Inflammatory macrophage treated with lipopolysaccharide for 1 hour (primary cell): ENCODE results near the gene FAM174B.

Experiments used
- DNase-seq, 2 donors: peaks; one replicate each; pipeline ENCODE4 v3.0.0-alpha.2; 2020 to 2022

The FAM174B gene

DNA sequence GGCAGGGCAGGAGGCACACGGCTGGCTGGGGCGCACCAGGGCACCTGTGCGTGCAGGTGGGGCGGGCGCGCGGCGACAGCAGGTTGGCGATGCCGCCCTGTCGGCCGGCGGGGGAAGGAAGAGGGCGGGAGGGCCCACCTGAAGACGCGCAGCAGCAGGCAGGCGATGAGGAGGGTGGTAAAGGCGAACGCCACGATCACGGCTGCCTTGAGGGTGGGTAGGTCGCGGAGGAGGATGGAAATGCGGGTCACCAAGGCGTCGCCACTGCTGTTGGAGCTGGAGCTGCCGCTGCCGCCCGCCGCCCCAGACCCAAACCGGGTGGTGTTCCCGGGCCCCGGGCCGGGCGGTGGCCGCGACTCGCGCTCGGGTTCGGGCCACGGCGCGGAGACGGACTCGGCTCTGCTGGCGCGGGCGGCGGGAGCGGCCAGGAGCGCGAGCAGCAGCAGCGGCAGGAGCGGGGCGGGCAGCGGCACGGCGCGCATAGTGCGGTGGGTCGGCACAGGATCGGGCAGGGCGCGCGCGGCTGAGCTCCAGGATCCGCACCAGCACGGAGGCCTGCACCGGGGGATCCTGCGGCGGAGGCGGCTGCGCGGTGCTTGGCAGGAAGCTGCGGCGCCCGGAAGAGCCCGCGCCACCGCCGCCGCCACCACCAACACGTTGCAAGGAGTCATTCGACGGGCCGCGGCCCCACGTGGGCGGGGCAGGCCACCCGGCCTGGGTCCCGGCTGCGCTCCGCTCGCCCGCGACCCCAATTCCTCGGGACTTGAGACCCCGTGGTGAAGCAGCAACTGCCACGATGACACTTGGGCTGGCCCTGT is at the start of gene FAM174B:
Gene FAM174B, minus strand, starts transcription at position 598 of the 818 bp plus-strand sequence.
- DNase-seq, result no peak

DNA sequence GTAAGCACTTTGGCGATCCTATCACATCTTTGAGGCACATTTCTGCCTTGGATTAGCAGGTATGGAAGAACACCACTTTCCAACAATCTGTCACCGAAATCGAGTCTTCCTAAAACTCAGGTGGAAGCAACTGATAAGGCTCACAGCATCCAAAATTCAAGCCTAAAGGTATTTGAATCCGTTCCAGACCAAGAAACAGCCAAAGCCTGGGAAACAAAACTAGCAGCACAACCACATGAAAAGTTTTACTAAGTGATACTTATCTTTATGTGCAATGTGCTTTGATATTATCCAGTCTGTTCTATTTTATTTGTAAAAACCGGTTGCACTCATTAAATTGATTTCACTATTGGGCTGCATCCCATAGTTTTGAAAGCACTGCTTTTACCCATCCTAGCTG is 40.5 kb upstream of the FAM174B start:
- no peak for DNase-seq

DNA sequence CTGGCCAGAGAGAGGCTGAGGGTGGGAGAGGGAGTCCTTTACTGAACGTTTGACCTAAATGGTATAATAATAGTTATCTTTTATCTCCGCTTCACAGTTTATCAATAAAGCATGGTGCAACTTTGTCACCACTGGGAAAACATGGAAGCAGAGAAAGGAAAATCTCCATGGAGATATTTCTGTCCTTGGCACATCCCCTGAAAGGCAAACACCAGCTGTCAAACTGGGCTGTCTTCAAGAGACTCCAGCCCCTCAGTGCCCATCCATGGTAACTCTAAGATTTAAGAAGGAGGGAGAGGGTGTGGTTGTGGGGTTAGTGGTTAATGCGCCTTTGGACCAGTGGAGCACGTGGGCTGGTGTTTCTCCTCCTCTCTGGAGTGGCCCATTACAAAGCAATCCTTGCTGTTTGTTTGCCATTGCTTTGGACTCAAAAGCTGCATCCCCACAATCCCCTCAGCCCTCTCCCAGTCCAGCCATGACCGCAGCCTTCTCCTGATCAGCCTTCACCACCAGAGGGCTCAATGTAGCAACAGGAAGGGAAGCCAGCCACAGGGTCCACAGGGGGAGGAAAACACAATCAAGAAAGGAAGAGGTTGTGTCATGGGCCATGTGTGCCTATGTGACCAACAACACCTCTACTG is 38.2 kb upstream of the FAM174B start:
- no peak for DNase-seq

DNA sequence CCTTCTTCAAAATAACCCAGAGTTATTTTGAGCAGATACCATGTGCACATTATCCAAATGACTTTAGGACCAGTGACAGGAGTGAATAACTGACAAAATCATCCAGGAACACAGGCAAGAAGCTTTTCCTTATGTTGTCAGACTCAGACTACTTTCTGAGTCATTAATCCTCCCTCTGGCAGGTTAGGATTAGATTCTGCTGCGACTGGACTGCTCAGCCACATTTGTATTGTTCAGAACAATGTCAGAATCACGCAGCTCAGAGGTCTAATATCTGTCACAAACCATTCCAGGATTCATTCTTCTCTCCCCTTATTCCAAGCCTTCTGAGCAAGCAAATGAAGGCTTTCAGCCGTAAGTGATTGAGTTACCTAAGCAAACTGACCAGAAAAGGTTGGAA is 34.8 kb upstream of the FAM174B start:
- no peak for DNase-seq

DNA sequence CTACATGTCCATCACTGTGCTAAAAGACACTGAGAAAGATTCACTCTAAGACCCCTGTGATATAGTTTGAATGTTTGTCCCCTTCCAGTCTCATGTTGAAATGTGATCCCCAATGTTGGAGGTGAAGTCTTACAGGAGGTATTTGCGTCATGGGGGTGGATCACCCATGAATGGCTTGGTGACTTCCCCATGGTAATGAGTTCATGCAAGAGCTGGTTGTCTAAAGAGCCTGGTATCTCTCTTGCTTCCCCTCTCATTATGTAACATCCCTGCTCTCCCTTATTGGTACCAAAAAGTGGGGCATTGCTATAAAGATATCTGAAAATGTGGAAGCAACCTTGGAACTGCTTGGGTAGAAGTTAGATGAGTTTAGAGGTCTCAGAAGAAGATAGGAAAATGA is 32.2 kb upstream of the FAM174B start:
- DNase-seq, result peak in 1 of 2 donors; percentile 52

DNA sequence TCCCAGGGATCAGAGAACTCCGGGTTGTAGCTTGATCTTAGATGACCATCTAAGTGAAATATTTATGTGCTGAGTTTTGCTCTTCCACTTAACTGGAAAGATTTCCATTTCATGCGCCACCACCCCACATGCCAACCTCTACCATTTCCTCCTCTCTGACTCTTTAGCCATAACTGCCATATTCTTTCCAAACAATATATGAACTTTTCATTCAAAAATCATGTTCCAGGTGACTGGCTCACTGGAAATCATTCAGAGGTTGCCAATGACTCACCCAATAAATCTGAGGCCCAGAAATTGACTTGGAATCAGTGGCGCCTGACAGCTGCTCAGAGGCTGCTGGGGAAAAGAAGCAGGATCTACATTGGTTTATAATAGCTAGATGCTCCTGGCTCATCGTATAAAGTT is 31.6 kb upstream of the FAM174B start:
- no peak for DNase-seq

DNA sequence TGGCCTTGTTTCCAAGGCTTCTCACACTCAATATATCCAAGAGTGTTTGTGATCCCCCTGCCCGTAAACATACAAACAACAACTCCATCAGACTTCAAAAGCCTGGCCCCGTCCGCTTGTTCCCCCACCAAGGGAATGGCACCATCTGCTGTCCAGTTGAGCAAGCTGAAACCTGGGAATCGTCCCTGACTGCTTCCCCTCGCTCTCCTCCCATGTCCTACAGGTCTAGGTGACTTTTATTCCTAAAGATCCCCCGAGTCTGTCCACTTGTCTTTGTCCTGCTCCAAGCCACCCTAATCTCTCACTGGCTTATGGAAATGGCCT is 27.9 kb upstream of the FAM174B start:
- DNase-seq, result no peak

DNA sequence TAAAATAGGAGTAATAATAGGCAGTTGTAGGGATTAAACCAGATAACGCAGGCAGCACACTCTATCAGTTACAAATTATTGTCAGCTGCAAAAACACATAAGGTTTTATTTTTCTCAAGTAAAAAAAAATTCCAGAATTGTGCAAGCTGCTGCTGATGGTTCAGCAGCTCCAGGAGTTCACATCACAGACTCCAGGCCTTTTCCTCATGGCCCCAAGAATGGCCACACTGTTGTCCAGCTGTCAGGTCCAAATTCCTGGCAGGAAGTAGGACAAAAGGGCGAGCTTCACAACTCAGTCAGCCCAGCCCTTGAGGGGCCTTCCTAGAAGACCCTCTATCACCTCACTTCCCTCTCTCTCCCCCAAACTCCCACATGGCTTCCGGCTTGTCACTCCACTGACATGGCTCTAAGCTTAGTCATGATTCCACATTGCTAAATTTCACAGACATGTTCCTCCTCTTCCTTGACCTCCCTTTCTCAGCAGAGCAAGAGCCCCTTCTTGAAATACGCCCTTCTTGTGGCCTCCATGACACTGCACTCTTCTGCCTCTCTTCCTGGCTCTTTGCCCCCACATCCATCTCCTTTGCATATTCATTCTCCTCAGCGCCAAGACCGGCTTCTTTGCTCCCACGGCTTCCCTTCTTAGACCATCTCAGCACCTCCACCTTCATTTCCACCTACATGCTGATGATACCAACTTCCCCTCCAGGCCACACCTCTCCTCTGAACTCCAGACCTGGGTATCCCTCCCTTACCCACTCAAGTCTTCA is 27.4 kb upstream of the FAM174B start:
- DNase-seq, result peak; percentile 44 to 70

DNA sequence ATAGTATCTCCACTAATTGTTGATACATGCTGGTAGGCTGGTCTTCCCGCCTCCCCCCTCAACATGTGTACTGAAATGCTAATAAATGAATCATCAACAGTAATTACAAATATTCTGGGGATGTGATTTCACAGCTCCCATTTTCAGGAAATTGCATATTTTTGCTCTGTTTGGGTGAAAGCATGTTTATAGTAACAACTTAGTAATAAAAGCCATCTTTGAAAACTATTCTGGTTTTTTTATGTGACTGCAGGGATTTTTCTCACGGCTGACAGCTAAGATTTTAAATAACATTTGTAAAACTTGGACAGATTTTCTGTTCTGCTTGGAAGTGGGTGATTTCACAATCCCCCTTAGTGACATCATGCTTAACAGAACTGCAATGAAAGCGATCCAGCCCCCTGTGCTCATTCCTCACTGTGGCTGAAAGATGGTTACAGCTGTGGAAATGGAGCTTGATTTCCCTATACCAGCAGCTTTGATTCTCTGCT is 25.6 kb upstream of the FAM174B start:
- DNase-seq, result peak; percentile 56 to 64

DNA sequence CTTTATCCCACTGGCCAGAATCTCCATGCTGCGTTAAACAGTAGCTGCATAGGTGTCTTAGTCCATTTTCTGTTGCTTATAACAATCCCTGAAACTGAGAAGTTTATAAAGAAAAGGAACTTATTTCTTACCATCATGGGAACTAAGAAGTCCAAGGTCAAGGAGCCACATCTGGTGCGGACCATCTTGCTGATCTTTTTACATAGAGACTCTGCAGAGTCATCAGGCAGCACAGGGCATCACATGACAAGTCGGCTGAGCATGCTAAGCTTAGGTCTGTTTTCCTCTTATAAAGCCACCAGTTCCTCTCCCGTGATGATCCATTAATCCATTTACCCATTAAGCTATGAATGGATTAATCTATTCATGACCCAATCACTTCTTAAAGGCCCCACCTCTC is 22.4 kb upstream of the FAM174B start:
- peak in 1 of 2 donors; percentile 17 for DNase-seq

DNA sequence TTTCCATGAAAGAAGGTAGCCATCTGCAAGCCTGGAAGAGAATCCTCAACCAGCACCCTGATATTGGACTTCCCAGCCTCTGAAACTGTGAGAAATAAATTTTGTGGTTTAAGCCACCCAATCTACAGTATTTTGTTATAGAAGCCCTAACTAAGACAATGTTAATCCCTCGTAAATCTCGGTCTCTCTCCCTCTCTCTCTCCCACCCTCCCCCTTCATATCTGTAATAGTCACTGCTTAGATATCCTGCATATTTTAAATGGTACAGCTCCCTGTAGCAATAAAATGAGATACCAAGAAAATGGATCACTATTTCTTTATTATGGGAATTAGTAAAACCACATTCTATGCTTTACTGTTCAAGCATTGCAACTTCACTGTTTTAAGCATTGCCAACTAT is 21.0 kb upstream of the FAM174B start:
- DNase-seq, result no peak

DNA sequence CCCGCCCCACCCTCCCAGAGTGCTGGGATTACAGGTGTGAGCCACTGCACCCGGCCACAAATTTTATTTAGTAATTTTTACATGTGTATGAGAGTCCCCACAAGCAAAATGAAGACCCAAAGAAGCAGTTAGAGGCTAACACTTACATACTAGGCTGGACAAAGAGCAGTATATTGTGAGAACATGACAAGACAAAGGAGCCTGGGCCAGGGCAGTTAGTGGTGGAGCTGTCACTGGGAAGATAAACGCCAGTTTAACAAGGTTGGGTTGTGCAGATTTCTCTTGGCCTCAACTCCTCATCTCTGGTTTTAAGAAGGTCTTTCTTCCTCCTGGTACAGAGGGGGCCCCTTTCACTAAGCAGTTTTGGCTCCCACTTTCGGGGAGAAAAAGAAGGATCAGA is 19.9 kb upstream of the FAM174B start:
- no peak for DNase-seq

DNA sequence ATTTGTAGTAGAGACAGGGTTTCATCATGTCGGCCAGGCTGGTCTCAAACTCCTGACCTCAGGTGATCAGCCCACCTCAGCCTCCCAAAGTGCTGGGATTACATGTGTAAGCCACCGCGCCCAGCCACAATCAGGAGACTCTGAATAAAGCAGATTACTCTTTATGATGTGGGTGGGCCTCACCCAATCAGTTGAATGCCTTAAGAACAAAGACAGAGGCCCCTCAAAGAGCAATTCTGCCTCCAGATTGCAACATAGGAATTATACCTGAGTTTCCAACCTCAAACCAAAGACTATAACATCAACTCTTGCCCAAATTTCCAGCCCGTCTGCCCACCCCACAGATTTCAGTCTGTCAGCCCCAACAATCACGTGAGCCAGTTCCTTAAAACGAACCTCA is 18.8 kb upstream of the FAM174B start:
- no peak for DNase-seq

DNA sequence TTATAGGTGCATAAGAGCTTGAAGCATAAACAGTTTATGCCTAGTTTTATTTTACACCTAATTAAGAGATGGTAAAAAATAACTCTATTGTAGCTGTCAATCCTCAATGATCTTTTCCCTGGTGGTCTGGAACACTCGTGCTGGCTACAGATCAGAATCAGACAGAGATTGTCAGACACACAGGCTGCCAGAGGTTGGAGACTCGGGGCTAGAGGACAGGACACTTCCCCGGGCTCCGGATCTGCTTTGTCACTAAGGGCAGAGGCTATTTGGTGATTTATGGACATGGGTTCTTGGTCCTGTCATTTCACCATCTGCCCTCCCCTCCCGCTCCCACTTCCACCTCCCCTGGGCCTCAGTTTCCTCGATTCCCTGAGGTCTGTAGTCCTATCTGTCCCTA is 16.5 kb upstream of the FAM174B start:
- DNase-seq, result no peak

DNA sequence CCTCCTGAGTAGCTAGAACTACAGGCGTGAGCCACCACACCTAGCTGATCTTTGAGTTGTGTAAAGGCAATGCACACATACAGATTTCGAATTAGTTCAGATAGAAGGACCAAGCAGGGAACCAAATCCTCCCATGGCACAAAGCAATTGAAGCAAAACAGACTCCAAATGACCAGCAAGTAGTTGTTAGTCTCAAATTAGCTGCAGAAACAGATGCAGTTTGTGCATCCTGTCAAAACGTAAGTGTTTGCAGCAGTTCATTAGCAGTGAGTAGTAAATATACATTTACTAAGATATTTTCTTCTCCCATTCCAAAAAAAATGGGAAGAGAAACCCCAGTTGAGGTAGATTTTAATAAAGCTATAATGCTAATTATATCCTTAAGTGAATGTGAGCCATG is 15.8 kb upstream of the FAM174B start:
- no peak for DNase-seq

DNA sequence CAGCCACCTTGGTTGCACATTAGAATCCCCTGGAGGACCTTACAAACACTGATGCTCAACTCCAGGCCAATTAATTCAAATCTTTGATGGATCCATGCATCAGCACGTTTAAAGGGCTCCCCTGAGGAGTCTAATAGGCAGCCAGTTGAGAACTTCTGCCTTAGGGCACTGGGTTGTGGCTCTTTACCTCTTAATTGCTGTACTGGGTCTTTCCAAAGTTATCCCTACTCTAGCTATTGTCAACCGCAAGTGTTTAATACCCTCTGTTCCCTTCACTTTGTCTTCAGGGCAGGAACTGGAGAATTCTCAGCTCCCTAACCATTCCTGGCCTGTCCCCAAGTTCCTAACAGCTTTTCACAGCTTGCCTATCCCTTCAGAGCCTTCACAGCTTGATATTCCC is 15.0 kb upstream of the FAM174B start:
- no peak for DNase-seq

DNA sequence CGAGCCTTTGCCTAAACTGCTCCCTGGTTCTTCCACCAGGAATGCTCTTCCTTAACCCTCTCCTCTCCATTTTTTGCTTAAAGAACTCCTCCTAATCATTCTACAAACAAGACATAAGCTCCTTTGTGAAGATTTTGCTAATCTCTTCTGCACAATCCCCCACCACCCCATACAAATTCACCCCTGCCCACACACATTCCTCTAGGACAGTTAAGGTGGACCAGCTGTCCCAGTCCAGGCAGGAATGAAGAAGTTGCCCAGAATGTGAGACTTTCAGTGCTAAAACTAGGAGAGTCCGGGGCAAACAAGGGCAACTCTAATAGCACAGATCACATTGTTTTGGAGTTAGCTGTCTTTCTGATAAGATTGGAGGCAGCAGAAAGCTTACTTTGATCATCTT is 13.9 kb upstream of the FAM174B start:
- DNase-seq, result no peak

DNA sequence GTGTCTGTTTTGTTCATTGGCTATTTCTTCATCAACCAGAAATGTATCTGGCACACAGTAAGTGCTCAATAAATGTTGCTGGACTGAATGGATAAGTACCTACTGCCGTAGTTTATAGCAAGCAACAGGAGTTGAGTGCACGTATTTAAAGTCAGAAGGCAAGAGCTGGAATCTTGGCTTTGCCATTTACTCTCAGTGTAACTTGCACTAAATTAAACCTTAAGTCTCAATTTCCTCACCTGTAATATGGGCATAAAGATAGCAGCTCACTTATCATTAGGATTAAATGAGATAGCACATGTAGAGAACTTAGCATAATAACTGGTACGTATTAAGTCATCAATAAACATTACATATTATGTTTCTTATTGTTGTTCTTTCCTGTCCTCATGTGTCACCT is 13.0 kb upstream of the FAM174B start:
- DNase-seq, result no peak

DNA sequence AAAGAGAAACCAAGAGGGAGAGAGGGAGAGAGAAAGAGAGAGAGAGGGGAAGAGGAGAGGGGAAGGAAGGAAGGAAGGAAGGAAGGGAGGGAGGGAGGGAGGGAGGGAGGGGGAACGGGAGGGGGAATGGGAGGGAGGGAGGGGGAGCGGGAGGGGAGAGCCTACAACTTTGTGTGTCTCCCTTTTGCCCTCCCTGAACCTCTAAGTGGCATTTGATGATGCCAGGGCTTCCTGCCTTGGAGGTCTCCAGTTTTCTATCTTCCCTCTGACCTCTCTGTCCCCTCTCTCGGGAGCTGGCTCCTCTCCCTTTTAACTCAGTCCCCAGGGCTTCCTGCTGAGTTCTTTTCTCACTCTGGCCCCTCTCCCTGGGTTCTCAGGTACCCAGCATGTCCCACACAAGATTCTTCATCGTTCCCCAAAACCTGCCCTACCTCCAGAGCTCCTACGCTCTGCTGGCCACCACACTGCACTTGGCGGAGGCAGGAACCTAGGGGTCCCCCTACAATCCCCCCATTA is 12.5 kb upstream of the FAM174B start:
- DNase-seq, result no peak

DNA sequence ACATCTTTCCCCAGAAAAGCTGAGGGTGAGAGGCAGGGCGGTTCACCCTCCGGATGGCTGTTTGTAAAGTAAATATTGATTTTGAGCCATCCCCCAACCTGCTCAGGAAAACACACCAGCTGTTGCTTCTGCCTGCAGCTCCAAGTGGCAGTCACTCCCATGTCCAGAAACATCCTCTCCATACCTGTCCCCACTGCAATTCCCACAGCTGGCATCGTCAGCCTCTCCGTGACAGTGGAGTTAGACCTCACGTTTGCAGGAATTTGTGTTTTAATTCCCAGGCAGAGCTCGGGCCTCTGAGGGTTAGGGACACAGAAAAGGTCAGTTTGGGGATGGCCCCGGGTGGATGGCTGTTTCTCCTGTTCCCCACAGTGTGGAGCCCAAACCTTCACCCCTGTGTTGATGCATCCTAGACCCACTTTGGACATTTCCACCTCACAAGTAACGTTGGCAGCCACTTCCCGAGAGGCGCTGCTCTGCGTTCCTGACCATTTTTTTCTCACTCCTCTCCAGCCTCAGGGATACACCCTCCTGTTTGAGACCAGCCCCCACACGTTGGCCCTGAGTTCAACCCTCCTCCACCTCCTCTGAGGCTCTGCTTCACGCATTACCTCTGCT is 11.8 kb upstream of the FAM174B start:
- no peak for DNase-seq

DNA sequence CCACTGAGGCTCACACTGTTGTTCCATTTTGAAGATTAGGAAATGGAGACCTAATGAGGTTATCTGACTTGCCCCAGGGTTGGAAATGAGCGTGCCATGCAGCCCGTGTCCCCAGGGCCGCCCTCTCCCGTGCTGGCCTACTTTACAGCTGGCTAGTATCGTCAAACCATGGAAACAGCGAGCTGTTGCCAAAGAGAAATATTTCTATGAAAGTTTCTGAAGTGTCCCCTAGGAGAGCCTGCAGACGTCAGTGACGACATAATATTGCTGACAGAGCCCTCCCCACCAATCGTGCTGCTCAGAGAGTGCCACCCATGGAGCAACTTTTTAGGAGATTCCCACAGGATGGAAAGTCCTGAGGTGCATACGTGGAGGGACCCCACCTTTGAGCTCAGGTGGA is 11.2 kb upstream of the FAM174B start:
- no peak for DNase-seq

DNA sequence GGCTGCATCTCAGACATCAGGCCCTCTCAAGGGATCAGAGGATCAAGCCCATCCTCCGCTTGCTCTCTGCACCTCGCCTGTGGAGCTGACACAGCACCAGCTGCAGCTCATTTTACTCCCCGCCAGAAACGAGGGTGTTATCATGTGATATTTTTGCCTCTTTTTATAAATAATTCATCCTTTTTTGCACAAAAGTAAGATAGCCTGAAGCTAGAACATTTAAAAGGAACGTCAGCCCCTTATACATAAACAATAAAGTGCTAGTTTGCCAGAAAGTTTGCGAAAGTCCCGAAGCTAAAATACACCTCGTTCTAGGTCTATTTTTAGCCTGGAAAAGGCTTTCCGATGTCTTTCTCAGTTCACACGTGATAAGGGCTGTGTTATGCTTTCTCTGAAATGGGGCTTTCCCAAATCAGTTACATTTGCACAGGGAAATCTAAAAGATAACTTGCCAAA is 9.6 kb upstream of the FAM174B start:
- DNase-seq, result peak in 1 of 2 donors; percentile 31
